Neural cell (in vitro differentiated cells): ENCODE results near the gene PCYT1B.

ENCODE experiments used
- MXI1 ChIP-seq: fragments of 450-650 bp; conservative IDR thresholded peaks from 2 replicates; pipeline ENCODE4 v1.6.1; 2014; ENCODE audit warnings: antibody characterized with exemption, mild to moderate bottlenecking; ENCODE audit not compliant: poor library complexity, severe bottlenecking
- TAF1 ChIP-seq: IDR thresholded peaks from 2 replicates; pipeline ENCODE4 v1.6.1; 2012; ENCODE audit warnings: low read depth
- TF ChIP-seq, protein P1 (sequence below): fragments of 450-650 bp; IDR thresholded peaks from 2 replicates; pipeline ENCODE4 v1.5.1; 2014; ENCODE audit warnings: antibody characterized with exemption, mild to moderate bottlenecking, moderate library complexity; ENCODE audit not compliant: poor library complexity, severe bottlenecking

DNA sequence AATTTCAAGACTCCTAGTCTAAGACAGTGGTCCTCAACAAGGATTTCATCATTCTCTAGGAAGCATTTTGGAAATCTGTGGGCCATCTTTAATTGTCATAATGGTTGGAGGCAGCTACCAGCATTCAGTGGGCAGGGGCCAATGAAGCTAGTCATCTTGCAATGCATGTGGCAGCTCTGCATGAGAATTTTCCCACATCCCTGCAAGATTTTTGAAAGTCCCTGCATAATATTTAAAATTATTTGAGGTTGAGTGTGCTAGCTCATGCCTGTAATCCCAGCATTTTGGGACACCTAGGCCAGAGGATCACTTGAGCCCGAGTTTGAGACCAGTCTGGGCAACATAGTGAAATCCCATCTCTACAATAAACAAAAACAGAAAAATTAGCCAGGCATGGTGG lies 44.0 kb downstream of the PCYT1B start:
- TF ChIP-seq, protein P1, sequence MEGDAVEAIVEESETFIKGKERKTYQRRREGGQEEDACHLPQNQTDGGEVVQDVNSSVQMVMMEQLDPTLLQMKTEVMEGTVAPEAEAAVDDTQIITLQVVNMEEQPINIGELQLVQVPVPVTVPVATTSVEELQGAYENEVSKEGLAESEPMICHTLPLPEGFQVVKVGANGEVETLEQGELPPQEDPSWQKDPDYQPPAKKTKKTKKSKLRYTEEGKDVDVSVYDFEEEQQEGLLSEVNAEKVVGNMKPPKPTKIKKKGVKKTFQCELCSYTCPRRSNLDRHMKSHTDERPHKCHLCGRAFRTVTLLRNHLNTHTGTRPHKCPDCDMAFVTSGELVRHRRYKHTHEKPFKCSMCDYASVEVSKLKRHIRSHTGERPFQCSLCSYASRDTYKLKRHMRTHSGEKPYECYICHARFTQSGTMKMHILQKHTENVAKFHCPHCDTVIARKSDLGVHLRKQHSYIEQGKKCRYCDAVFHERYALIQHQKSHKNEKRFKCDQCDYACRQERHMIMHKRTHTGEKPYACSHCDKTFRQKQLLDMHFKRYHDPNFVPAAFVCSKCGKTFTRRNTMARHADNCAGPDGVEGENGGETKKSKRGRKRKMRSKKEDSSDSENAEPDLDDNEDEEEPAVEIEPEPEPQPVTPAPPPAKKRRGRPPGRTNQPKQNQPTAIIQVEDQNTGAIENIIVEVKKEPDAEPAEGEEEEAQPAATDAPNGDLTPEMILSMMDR = no peak
- TF ChIP-seq TAF1 = no peak
- TF ChIP-seq MXI1 = no peak
